NCI-H2029 treated with DMSO at 0.1 percent for 48 hours (cell line): ENCODE results near the gene KHSRP.
A peak's percentile ranks its signal among the peaks of the same experiment; 100 is the strongest.
"Not testable (repeated sequence)": the region's sequence is repeated elsewhere in the genome, so short reads cannot be mapped to it uniquely, and the experiment has no call there.

Experiments
- DNase-seq: peaks from one replicate; lab custom pipeline; 2025; lab: John Stamatoyannopoulos, UW

The KHSRP gene

DNA sequence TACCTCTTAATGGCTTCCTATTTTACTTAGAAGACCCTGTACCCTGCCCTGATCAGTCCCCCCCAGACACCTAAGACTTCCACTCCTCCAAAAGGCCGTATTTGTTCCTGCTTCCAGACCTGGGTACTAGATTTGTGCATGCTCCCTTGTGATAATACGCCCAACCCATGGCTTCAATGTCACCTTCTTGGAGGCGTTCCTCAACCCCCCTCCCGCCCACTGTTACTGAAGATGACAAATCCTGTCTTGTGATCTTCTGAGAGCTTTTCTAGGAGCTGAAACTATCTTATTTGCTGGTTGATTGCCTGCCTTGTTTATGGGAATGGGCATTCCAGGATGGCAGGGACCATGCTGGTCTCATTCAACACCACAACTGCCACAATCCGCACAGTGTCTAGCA, 25.6 kb upstream of the KHSRP start:
- DNase-seq, result no peak

GRCh38 chr19:6448045-6448444, 23.4 kb upstream of the KHSRP start:
- DNase-seq, result no peak

- no peak for DNase-seq
These were observed 21.8 kb upstream of the KHSRP start for GRCh38 chr19:6446452-6446851.

DNA sequence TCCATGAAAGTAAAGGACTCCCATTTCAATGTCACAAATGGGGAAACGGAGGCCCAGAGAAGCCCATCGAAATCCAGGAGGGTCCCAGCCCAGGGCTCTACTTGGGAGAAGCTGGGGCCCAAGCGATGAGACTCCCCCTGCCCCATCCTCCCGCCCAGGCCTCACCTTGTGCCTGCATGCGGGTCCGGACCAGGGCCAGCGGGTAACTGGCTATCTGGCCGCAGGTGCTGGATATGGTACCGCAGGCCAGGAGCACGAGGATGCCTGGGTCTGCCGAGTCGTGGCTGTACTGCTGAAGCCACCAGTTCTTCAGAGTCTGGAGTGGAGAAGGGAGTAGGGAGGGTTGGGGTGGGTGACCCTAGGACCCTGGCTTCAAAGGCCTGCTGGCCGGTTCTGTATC, 19.4 kb upstream of the KHSRP start:
- DNase-seq, result no peak

GRCh38 chr19:6442087-6442688, 17.6 kb upstream of the KHSRP start:
- no peak for DNase-seq

DNA sequence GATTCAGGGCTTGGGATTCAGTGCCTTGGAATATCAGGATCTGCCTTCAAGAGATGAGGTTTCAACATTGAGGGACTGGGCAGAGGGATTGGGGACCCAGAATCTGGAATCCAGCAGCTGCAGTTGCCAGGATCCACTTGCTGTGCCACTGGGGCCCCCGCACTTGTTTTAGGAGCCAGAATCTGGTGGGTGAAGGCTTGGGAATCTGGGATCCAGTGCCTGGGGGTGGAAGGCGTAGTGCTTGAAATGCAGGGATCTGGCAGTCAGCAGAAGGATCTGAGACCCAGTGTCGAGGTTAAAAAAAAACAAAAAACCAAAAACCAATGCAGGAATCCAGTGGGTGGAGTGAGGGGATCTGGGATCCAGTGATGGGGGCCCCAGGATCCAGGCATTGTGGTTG, 16.3 kb upstream of the KHSRP start:
- DNase-seq, result no peak

GRCh38 chr19:6439743-6440142, 15.1 kb upstream of the KHSRP start:
- no peak for DNase-seq

- no peak for DNase-seq
These were observed 9.1 kb upstream of the KHSRP start, which contains the start of gene SLC25A41 for GRCh38 chr19:6433663-6434062. Gene SLC25A41, minus strand, starts transcription at chr19:6433763. Its CDS starts 70 bp downstream, at chr19:6433693.

DNA sequence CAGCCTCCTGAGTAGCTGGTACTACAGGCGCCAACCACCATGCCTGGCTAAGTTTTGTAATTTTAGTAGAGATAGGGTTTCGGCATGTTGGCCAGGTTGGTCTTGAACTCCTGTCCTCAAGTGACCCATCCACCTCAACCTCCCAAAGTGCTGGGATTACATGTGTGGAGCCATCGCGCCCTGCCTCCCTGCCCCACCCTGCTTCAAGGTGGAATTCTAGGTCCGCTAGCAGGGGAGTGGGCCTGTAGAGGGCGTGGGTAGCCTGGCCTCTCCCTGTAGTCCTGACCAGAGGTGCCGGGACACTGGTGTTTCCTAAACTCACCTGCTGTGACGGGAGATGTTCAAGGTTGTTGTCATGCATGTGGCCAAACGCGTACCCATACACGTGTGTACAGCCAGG, 8.6 kb upstream of the KHSRP start:
- no peak for DNase-seq

- no peak for DNase-seq
These were observed 7.3 kb upstream of the KHSRP start for GRCh38 chr19:6431891-6432290.

- no peak for DNase-seq
These were observed 5.0 kb upstream of the KHSRP start for GRCh38 chr19:6429419-6430221.

DNA sequence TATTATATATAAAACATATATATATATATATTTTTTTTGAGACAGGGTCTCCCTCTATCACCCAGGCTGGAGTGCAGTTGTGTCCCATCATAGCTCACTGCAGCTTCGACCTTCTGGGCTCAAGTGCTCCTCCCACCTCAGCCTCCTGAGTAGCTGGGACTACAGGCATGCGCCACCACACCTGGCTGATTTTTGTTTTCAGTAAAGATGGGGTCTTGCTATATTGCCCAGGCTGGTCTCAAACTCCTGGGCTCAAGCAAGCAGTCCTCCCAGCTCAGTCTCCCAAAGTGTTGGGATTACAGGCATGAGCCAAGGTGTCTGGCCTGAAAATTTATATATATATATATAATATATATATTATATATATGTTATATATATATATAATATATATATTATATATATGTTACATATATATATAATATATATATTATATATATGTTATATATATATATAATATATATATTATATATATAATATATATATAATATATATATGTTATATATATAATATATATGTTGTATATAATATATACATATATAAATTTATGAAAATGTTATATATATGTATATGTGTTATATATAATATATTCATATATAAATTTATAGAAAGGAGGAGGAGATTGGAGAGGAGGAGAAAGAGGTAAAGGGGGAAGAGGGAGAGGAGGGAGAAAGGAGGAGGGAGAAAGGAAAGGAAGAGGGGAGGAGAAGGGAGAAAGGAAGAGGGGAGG, 4.2 kb upstream of the KHSRP start:
- not testable (repeated sequence) for DNase-seq

DNA sequence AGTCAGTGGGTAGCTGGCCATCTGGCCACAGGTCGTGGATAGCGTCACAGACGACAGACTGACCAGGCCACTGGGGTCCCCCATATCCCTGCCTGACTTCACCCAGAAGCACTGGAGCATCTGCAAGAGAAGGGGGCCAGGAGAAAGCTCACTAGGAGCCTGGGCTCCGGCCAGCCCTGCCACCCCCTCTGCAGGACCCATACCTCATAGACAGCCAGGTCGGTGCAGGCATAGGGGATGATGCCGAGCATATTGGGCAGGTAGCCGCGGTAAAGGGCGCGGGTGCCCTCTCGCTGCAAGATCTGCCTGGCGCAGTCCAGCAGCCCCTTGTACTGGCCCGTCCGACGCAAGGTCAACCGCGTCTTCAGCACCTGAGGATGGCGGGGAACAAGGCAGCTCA, 2.5 kb upstream of the KHSRP start:
- DNase-seq, result no peak

DNA sequence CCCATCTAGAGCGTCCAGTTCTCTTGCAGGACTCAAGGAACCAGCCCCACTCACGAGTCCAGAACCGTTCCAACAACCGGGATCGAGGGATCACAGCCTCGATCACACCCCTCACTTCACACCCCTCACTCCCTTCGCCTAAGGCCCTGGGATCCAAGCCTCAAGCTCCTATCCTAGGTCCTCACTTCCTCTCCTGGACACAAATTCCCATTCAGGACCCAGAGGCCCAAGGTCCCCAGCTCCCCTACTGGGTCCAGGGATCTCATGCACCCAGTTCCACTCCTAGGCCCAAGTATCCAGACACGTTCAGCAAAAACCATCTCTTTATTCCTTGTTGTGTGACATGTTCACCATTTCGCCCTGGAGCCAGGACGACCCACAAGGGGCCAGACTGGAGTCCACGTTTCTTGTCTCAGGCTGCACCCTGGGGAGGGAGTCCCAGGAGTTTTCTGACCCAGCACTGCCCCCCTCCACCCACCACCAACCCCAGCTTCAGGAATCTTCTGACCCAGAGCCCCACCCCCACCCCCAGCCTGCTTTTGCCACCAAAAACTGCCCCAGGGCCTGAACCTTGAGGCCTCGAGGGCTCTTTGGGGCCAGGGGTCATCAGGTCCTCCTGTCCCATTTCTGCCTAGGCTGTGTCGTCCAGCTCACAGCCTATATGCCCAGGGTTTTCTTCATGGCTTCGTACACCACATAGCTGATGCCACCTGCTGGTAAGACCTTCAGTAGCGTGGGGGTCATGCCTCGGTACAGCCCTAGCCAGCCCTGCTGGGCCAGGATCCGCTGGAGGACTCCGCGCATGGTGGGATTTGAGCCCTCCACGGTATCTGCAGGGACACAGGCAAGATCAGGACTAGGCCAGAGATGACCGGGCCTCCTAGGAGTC, 1.4 kb upstream of the KHSRP start:
- DNase-seq, result no peak

DNA sequence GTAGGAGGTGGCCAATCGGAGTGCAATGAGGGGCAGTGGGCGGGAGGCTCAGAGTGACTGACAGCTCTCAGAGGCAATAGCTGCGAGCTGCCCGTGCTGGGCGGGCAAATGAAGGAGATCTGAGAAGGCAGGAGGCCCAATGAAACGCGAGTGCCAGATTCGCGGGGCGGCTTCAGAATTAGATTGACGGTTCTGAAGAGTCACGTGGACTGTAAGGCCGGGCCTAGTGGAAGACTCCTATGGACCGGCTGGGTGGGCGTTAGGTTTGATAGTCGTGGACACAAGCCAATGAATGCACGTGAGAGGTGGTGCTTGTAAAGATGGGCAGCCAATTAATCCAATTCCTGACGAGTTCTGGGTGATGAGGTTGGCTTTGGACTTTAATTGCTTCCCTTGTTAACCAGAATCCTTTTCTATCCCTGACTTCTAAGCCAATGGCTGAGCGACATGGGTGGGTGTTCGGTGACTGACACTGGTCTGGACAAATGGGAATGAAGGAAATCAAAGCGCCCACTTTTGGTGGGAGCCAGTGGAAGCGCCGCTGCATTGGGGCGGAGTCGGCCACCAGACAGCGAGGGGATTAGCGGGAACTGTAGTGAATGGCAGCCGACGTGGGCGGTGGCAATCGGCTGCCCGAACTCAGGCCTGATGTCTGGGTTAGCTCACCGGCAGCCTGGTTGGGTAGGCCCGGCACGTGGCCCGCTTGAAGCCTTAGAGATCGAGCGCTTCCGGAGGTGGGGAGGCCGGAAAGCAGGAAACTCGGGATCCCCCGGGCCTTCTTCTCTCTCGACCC, 524 bp upstream of the KHSRP start:
- DNase-seq, result peak; percentile 100

- DNase-seq, result no peak
These were observed 964 bp downstream of the KHSRP start for GRCh38 chr19:6423499-6424194.

DNA sequence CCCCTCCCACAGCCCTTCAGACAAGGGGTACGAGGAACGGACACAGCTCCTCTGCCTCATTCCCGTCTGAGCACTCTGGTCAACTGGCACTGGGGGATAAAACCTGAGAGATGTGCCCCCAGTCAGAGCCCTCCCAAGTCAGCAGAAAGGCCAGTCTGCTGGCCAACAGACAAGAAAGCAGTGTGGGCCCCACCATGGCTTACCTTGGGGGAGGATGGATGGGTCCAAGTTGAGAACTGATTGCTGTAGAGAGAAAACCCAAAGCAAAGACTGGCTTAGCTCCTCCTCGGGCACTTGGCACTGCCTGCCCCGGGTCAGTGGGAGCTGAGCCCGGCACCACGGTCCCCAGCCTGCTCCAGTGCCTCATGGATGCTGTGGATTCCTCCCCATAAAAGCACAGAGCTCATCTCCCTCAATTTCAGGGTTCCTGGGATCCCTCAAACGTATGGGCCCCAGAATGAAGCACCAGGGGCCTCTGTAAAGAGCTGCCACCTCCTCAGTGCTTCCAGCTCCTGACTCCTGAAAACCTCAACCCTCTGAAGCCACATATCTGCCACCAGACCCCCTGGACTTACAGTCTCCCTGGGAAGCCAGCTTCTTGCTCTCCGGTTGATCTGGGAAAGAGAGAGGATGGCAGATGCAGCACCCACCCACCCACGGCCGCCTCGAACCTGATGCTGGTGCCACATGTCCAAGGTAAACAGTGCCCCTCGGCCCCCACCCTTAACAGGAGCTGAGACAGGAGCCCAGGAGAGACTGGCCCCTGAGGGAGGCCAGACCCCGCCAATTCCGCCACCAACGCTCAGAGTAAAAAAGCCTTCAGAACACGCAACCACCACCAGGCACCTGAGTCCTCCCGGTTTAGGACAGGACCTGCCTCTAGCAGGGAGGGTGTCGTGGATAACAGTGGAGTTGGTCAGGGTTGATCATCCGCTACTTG, 3.3 kb downstream of the KHSRP start:
- no peak for DNase-seq

DNA sequence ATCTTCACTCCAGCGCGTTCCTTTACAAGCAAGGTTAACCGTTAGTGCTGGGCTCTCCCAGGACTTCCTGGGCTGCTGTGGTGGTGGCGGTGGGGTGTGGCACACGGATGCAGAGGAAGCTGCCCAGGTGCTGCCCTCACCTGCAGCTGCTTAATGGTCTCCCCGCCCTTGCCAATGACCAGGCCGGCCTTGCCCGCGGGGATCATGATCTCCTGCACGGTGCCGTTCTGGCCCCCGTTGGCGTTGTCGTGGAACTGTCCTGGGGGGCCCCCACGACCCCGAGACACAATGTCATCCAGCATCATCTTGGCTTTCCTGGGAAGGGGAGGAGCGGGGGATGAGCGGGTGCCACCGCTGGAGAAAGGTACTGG, 6.1 kb downstream of the KHSRP start:
- DNase-seq, result no peak

GRCh38 chr19:6417713-6418561, 6.7 kb downstream of the KHSRP start:
- DNase-seq, result no peak
